GM19099 (cell line): ENCODE results near the gene FAF1.

ENCODE experiments used
- POLR2A ChIP-seq: IDR thresholded peaks from 3 replicates; pipeline ENCODE4 v1.6.1; 2011; ENCODE audit warnings: low read depth; ENCODE audit not compliant: insufficient read length; ENCODE audit errors: extremely low read depth

Gene FAF1

DNA sequence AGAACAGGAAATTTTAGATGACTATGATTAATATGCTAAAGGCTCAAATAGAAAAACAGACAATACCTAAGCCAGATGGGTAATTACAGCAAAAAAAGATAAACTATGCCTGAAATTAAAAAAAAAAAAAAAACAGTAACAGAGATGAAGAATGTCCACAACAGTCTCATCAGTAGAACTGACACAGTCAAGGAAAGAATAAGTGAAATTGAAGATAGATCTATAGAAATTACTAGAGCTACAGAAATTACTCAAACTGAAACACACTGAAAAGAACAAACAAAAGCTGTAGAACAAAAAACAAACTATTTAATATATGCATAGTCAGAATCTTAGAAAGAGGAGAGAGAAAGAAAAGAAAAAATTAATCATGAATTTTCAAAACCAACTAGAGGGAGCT is 112.8 kb downstream of the FAF1 start:
- no peak for TF ChIP-seq POLR2A

GRCh38 chr1:50846224-50846839 is 113.7 kb downstream of the FAF1 start:
- no peak for TF ChIP-seq POLR2A

DNA sequence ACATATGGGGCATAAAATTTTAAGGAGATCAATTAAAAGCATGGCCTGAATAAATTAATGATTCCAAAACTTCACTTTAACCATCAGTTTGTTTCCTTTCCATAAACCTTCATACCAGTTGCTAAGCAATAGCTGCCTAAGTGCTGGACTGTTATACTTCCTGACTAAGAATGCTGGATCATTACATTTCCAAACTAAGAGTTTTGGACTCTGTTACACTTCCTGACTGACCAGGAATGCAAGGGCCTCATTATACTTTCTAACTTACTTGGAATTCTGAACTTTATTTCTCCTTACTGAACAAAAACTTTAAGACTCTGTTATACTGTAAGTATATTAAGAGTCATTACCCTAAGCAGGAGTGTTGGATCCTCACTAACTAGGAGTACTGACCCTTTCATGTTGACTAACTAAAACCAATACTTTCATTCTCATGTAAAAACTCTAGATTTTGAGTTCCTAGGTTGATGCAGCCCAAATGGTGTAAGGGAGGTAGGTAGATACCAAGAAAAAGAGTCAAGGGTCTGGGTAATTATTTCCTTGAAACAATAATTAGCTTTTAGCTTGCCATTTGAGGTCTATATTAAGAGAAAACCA is 118.2 kb downstream of the FAF1 start:
- TF ChIP-seq POLR2A: no peak

DNA sequence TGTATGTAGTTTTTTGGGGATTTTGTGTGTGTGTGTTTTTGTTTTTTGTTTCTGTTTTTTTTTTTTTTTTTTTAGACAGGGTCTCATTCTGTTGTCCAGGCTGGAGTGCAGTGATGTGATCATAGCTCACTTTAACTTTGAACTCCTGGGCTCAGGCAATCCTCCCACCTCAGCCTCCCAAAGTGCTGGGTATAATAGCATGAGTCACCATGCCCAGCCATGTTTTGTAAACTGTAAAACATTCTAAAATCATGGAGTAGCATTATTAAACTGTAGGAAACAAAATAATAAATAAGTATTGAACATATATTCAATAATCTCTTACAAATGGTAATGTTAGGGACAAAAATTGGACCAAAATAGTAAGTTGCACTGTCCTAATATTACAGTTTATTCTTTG is 124.0 kb downstream of the FAF1 start:
- no peak for TF ChIP-seq POLR2A

GRCh38 chr1:50833216-50833615 is 126.9 kb downstream of the FAF1 start:
- no peak for TF ChIP-seq POLR2A

DNA sequence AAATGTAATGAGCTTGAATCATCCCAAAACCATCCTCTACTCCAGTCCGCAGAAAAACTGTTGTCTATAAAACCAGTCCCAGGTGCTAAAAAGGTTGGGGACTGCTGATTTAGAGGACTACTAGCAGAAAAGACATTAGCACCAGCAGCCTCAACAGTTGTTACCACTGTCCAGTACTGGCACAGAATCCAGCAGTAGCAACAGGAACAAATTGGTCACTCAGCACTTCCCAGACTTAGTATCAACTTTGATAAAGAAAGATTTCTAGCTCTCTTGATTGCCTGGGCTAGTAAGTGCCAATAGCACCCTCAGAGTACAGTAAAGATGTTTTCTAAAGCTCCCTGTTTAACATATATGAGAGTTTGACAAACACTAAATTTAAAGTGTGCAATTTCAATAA is 127.9 kb downstream of the FAF1 start:
- no peak for TF ChIP-seq POLR2A

GRCh38 chr1:50831300-50832061 is 128.6 kb downstream of the FAF1 start:
- TF ChIP-seq POLR2A: no peak

GRCh38 chr1:50830621-50831020 is 129.4 kb downstream of the FAF1 start:
- no peak for TF ChIP-seq POLR2A

GRCh38 chr1:50829014-50829958 is 130.8 kb downstream of the FAF1 start:
- no peak for TF ChIP-seq POLR2A

- no peak for TF ChIP-seq POLR2A
Measured at GRCh38 chr1:50827546-50827945, 132.5 kb downstream of the FAF1 start.

DNA sequence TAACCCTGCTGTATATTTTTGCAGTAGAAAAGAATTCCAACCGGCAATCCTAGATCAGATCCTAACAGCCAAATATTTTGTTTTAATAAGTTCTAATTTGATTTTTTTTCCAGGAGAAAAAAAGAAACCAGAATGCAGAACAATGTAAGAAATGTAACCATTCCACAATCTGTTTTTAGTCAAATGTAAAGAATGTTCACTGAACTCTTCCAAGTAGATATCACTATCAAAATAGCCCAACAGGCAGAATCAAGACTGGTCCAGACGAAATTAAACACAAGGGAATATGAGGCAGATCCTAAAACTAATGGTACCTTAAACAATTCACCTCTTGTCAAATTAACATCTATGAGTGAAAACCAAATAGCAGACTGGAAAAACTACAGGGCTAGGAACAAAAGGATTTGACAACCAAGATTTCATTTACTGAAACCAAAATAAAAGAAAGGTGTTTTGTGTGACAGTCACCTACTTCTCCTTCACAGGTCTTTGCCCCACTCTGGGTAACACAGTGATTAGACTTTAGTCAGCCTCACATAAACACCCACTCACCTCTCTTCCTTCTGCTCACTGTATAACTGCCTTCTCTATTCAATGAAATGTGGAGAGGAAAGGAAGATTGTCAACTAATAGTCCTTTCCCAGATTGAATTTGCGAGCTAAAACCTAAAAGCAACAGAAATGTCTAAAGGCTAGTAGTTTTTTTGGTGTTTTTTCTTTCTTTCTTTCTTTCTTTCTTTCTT is 137.9 kb downstream of the FAF1 start:
- no peak for TF ChIP-seq POLR2A

GRCh38 chr1:50820545-50820944 is 139.5 kb downstream of the FAF1 start:
- TF ChIP-seq POLR2A: no peak

- TF ChIP-seq POLR2A: no peak
Measured at GRCh38 chr1:50812346-50812745, 147.7 kb downstream of the FAF1 start.

DNA sequence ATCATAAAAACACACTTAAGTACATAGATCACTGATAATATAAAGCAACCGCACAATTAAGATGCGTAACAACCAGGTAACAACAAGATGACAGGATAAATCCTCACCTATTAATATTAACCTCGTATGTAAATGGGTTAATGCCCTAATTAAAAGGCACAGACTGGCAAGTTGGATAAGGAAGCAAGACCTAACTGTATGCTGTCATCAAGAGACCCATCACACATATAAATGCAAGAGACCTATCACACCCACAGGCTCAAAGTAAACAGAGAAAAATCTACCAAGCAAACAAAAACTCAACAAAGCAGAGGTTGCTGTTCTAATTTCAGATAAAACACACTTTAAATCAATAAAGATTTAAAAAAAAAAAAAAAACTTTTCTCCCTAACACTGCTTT is 151.8 kb downstream of the FAF1 start:
- no peak for TF ChIP-seq POLR2A
